GM21619 (cell line): ENCODE results near the gene FADS2.
A peak's percentile ranks its signal among the peaks of the same experiment; 100 is the strongest.
"Not testable (repeated sequence)": the region's sequence is repeated elsewhere in the genome, so short reads cannot be mapped to it uniquely, and the experiment has no call there.

ENCODE experiments used
- ATAC-seq: cut with Tn5 transposase; IDR thresholded peaks from one replicate; pipeline ENCODE4 v1.9.1; 2021; ENCODE audit not compliant: unreplicated experiment

The FADS2 gene

DNA sequence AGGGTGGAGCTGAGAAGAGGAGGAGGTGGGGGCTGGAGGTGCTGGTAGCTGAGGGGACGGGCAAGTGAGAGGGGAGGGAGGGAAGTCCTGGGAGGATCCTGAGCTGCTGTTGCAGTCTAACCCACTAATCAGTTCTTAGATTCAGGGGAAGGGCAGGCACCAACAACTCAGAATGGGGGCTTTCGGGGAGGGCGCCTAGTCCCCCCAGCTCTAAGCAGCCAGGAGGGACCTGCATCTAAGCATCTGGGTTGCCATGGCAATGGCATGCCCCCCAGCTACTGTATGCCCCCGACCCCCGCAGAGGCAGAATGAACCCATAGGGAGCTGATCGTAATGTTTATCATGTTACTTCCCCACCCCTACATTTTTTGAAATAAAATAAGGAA lies 38.9 kb downstream of the FADS2 start:
- ATAC-seq: no peak

DNA sequence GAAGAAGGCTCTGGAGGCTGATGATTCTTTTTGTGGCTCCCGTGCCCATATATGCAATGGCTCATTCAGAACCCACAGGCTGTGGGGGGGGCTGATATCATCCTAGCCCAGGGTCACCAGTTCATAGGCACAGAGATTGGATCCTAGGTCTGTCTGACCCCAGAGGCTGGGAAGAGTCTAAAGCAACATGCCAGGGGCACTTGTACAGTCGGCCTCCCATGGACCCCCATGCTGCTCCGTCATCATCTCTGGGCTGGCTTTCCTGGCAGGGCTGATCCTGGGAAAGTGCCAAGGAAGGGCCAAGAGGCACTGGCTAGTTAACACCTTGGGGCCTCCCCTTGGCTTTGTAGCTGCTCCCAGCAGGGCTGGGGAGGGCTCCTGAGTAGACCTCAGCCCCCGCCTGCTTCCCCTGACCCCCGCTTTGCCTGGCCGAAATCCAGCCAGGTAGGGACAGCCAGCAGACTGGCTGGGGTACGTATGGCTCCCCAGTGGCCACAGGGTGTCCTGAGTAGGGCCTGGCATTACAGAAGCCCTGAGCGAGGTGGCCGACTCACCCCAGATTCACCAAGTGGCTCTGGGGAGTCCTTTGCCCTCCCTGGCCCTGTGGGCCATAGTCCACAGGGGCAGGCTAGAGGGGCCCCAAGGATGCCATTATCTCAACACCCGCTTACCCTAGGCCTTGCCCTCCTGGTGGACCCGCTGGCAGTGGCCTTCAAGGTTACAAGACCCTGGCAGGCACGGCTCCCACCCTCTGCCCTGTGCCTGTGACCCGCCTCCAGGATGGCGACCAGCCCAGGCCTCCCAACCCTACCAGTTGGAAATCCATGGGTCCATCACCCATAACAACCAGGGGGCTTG lies 40.7 kb downstream of the FADS2 start:
- no peak for ATAC-seq

DNA sequence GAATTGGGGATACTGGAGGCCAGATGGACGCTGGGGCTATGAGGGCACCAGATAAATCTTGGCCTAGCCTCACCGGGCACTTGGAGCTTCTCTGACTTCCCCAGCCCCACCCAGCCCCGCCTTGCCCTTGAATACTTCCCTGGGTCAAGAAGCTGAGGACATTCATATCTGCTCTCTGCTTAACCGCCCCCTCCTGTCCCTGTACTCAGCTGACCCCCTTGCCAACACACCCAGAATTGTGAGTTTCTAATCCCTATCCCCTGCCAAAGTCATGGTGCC lies 41.3 kb downstream of the FADS2 start:
- ATAC-seq: no peak

DNA sequence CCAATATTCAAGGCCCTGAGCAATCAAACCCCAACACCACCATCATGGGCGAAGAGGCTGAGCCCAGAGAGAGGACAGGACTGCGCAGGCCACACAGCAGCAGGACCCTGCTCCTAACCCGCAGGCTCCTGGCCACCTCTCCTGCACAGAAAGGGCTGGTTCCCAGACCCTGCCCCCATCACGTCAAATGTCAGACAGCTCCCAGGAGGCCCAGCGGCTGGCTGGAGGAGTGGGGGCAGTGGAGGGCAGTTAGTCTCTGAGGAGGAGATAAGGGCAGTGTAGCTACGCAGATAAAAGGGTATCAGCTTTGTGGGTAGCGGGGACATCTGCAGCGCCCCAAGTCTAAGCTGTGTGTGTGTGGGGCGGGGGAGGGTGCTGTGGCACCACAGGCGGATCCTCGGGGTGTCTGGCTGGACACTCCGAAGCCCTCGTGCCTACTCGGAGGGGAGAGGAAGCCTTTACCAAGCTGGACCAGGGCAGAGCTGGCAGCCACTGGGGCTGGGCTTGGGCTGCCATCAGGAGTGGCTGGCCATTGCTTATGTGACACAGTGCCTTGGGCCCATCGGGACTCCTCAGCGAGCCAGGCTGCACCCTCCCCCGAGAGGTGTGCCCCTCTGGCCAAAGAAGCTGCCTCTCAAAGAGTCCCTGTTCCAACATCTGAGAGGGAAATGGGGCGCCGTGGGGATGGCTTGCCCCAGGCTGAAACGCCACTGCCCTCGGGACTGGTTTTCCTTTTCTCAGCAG lies 41.8 kb downstream of the FADS2 start:
- no peak for ATAC-seq

DNA sequence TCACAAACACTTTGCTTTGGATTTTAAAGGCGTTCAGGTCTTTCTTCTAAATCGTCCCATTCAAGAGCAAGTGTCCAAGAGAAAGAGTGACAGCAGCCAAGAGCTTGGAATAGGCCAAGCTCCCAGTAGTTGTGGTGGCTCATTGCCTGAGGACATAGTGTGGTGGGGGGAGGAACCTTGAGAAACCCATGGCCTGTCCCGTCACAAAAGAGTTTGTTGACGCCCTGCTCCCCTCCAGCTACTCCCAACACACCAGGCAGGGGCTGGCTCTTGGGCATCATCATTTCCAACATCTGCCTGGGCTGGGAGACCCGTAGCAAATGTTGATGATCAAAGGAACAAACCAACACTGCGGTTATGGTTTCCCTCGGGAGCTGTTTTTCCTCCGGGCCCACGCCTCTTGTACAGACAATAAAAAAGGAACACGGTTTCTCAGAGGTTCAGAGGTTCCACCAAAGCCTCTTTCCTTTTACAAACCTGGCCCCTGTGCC lies 42.5 kb downstream of the FADS2 start:
- ATAC-seq: no peak

DNA sequence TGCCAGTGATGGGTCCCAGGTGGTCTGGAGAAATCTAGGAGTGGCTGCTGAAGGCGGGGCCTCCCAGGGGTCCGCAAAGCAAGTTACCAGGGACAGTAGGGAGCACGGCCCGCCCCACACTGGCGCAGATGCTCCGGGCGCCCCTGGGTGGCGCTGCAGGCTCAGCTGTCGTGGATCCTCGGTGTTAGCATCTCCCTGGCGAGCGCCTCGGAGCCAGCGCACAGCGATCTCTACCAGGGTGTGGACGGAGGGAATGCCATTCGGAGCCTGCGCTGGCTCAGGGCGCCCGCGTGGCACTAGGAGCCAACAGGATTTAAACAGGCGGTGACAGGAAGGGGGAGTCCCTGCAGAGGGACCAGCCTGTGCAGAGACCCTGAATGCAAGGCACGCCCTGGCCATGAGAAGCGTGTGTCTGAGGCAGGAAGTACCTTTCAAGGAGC lies 43.1 kb downstream of the FADS2 start:
- ATAC-seq: peak; percentile 83

DNA sequence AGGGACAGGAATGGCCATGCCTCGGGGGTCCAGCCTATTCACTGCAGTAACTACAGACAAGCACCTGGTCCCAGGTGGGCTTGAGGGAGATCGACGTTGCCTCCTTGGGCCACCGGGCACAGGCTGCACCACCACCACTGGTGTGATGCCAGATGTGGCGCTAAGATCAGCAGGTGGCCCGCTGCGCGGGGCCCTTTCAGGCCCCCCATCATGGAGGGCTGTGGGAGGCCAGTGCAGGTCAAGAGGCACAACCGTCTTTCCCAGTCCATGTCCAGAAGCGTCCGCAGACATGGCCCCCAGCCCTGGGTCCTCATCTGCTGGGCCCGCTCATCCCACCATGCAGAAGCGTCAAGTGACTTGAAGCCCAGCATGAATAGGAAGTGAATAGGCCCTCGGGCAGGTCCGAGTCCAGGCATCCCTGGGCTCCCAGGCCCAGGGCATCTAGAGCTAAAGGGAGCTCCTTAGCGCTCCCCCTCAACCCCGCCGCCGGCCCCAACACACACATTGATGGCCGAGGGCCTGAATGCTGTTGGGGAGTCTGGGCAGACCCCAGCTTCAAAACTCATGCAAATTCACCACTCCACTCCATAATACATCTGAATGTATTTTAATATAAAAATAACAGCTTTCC lies 45.0 kb downstream of the FADS2 start:
- no peak for ATAC-seq

DNA sequence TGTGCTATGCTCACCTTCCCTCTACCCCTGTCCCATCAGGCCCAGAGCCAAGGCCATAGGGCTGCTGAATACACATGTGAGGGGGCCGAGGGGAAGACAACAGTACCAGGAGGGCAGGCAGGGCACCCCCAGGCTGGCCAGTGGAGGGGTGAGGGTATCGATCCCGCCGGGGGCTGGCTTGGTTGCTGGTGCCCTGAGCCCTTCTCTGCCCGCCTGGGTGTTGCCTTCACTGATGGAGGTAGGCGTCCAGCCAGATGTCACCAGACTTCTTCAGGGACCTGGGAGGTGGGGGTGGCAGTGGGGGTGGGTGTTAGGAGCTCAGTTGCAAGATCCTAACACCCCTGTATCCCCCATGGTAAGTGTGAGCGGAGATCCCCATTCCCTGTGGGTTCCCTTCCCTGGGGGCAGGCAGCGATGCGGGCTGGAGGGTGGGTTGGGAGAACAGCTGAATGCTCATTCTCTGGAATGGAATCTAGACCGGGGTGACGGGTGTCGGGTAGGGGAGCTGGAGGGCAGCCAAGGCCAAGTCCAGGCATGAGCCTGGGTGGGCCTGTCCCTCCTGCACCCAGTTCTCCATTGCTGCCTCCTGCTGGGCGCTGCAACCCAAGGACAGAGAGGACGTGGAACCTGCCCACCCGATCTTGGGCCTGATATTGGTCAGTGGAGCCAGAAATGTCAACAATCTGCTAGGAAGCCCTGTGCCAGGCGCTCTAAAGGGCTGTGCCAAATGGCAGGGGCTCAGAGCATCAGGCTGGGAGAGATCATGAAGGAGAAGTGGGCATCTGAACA lies 45.7 kb downstream of the FADS2 start:
- no peak for ATAC-seq

DNA sequence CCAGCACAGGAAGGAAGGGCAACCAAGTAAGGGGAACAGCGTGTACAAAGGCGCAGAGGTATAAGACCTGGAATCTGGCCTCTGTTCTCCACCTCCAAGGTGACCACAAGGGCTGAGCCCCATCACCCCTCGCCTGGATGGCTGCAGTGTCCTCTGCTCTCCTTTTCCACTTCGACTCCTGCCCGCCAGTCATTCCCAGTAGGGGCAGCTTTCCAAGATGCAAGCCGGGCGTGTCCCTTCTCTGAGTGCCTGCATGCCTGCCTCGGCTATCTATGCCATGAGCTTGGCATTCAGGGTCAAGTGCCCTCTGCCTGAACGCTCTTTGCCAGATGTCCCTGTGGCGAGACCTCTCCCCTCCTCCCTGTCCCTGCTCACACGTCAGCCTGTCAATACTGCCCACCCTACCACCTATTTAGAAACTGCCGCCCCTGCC lies 46.3 kb downstream of the FADS2 start:
- no peak for ATAC-seq

DNA sequence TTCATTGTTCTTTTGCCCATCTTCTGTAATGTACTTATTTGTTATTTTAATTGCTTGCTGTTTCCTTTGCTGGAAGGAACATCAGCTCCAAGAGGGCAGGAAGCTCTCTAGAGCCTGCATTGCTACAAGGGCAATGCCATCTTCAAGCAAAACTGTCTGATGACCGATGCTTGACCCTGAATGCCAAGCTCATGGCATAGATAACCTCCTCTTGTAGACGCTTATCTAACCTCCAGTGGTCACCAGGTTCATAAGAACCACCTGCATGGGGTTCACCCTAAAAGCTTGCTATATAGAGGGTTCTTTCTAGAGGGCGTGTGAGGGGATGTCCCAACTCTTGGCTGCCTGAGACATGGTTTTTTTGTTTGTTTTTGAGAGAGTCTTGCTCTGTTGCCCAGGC lies 46.8 kb downstream of the FADS2 start:
- ATAC-seq: no peak

DNA sequence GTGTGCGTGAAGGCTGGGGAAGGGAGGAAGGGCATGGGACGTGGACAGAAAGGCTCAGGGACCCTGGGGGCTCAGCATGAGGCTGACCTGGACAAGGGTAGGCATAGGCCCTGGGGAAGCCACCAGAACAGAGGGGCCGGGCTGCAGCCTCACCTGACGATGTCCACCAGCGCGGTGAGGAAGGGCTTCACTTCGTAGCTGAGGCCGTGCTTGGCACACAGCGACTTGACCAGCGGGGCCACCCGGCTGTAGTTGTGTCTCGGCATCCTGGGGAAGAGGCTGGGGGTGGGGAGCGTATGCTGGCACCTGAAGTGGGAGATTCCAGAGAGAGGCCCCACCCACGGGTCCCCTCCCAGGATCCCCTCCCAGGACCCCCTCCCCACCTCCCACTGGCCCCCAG lies 47.6 kb downstream of the FADS2 start:
- no peak for ATAC-seq

DNA sequence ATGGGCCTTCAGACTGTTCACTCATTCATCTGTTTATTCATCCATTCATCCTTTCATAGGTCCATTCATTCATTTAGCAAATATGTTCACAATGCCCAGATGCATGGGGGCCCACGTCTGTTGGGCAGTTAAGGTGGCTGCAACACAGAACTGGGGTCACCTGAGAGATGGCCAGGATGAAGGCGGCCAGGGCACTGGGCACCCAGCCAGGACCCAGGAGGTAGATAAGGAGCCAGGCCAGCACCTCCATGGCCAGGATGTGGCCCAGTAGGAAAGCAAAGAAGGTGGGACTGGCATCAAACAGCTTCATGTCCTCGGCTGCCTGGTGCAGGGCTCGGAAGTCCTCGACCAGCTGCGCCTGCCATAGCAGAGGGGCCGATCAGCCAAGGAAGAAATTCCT lies 51.1 kb downstream of the FADS2 start:
- ATAC-seq: no peak

DNA sequence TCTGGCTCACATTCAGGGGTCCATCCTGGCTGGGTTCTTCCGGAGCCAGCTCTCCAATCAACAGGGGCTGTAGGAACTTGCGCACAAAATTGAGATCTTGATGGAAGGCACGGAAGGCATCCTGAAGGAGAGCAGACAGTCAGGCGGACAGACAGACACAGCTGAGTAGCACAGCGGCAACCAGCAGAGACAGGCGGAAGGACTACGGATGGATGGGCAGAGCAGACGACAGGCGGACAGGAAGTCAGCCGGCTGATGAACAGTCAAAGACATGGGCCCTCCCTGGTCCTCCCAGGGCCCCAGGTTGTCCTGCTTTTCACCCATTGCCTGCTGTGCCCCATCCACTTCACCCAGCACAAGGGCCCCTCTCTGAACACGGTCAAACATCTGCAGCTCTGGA lies 51.9 kb downstream of the FADS2 start:
- ATAC-seq: no peak

DNA sequence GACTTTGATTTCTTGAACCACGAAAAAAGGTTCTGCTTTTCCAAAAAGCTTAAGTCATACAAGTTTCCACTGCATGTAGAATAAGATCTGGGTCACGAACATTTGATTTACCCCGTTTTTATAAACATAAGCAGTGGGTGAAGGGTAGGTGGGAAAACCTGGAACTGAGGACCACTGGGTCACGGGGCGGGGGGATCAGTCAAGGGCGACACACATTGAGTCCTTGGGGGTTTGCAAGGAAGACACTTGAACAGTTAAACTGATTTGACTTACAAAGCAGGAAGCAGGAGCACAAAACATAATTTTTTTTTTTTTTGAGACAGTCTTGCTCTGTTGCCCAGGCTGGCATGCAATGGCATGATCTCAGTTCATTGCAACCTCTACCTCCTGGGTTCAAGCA lies 52.4 kb downstream of the FADS2 start:
- no peak for ATAC-seq

DNA sequence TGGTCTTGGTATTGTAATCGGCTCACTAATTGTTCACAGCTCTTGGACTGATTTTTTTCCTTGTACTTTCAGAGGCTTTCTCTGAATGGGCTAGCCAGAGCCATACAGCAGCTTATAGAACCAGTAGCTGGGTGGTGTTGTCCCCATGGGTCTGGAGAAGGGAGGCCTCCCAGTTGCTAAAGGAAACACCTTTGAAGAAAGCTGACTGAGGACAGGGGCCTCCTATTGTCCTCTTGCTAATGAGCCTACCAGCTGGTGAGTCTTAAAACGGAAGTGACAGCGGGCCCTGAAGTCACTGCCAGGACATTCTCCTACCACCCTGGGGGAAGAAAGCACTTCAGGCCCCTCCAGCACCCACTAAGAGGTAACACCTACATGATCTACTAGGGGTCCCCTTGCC lies 53.3 kb downstream of the FADS2 start:
- no peak for ATAC-seq

DNA sequence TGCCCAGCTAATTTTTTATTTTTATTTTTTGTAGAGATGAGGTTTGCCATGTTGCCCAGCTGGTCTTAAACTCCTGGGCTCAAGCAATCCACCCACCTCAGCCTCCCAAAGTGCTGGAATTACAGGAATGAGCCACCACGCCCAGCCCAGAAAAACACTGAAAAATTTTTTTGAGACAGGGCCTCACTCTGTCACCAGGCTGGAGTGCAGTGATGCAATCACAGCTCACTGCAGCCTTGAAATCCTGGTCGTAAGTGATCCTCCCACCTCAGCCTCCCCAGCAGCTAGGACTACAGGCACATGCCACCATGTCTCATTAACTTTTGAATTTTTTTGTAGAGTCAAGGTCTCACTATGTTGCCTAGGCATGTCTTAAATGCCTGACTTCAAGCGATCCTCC lies 54.2 kb downstream of the FADS2 start:
- not testable (repeated sequence) for ATAC-seq

DNA sequence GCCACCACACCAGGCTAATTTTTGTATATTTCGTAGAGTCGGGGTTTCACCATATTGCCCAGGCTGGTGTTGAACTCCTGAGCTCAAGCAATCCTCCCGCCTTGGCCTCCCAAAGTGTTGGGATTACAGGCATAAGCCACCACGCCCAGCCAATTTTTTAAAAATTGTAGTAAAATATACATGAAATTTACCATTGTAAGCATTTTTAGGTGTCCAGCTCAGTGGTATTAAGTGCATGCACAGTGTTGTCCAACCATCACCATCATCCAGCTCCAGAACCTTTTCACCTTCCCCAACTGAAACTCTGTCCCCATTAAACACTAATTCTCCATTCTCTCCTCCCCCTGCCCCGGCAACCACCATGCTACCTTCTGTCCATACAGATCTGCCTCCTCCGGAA lies 54.8 kb downstream of the FADS2 start:
- no peak for ATAC-seq

DNA sequence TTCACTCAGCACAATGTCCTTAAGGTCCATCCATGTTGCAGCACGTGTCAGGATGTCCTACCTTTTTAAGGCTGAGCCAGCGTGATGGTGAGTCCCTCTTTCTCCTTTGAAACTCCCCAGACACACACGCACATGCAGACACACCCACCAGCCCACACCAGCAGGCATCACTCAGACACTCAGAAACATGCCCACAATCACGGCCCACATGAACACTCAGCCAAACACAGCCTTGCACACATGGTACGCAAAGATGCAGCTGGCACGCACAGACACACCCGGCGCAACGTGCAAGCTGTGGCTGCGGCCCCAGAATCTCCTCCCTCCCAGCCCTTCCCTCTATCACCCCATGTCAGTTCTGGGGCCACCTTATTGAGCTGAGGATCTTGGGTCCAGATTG lies 55.2 kb downstream of the FADS2 start:
- ATAC-seq: no peak

DNA sequence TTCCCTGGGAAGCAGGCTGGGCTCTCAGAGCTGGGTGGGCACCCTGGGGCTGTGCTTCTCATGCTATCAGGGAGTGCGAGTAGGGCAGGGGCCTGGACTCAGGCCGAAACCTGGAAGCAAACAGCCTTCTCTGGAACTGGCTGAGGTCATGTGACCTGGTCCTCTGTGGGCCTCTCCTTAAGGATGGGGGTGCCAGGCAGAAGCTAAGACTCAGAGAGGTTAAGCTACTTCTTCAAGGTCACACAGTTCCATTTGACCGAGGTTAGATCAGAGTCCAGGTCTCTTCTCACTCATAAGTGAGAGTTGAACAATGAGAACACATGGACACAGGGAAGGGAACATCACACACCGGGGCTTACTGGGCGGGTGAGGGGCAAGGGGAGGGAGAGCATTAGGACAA lies 55.8 kb downstream of the FADS2 start:
- no peak for ATAC-seq

DNA sequence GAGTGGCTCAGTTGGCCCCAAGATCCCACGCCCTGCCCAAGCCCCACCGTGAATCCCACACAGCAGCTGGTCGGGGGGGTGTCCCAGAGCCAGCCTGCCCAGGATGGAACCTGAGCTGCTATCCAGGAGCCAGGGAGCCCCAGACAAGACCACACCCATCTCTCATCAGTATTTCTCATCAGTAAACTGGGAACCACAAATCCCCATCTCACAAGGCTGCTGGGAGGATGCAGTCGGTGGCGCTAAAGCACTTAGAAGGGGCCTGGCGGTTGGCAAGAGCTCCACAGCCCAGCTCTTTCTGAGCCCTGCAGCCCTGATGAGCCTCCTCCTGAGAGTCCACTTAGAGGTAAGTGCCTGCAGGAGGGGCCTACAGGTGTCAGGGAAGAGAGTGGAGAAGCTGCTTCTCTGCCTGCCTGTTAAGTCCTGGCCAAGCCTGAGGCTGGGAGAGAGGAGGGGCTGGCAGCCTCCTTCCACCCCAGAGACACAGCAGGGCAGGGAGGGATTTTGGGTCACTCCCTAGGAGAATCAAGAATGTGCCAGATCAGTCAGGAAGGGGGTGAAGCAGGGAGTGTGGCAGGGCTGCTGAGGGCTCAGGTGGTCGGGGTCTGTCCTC lies 57.2 kb downstream of the FADS2 start:
- ATAC-seq: no peak
